HepG2 (cell line): Measurements from ENCODE around the gene CHST12. TPM values are rescaled to one million over a fixed set of nuclear protein-coding genes. Genes with fewer than 3 reads are reported as not detected.

Source experiments
- CC2D1A ChIP-seq: sonication (generic); formaldehyde crosslinking; IDR thresholded peaks from 2 replicates; pipeline ENCODE4 v1.8.1; 2023; ENCODE audit warnings: mild to moderate bottlenecking, missing genetic modification reagents
- HNF4A ChIP-seq: sonication (generic); formaldehyde crosslinking; IDR thresholded peaks from 2 replicates; pipeline ENCODE4 v1.4.0; 2020; ENCODE audit warnings: missing genetic modification reagents
- HNRNPLL ChIP-seq: fragments of 200-400 bp; formaldehyde crosslinking; IDR thresholded peaks from 2 replicates; pipeline ENCODE4 v1.6.1; 2017; ENCODE audit warnings: mild to moderate bottlenecking, low read depth, low read length; ENCODE audit not compliant: poor library complexity, severe bottlenecking
- JUN ChIP-seq: sonication (generic); formaldehyde crosslinking; IDR thresholded peaks from 2 replicates; pipeline ENCODE4 v1.4.0; 2020; ENCODE audit warnings: mild to moderate bottlenecking, missing genetic modification reagents
- PCBP1 ChIP-seq: fragments of 200-400 bp; formaldehyde crosslinking; IDR thresholded peaks from 2 replicates; pipeline ENCODE4 v1.6.1; 2017; ENCODE audit warnings: mild to moderate bottlenecking, low read depth, low read length, borderline replicate concordance
- SALL1 ChIP-seq: sonication (generic); formaldehyde crosslinking; IDR thresholded peaks from 2 replicates; pipeline ENCODE4 v1.8.0; 2022; ENCODE audit warnings: mild to moderate bottlenecking, missing genetic modification reagents
- SIX1 ChIP-seq: sonication (generic); formaldehyde crosslinking; IDR thresholded peaks from 2 replicates; pipeline ENCODE4 v1.4.0; 2020; ENCODE audit warnings: missing genetic modification reagents, borderline replicate concordance
- ZFP1 ChIP-seq: IDR thresholded peaks from 2 replicates; pipeline ENCODE4 v1.6.1; 2016
- ZNF121 ChIP-seq: sonication (generic); formaldehyde crosslinking; IDR thresholded peaks from 2 replicates; pipeline ENCODE4 v1.5.0; 2020; ENCODE audit warnings: mild to moderate bottlenecking, missing genetic modification reagents
- ZNF136 ChIP-seq: sonication (generic); formaldehyde crosslinking; IDR thresholded peaks from 2 replicates; pipeline ENCODE4 v1.8.1; 2022; ENCODE audit warnings: low read depth, mild to moderate bottlenecking, moderate library complexity, missing genetic modification reagents
- ZNF550 ChIP-seq: sonication (generic); formaldehyde crosslinking; IDR thresholded peaks from 2 replicates; pipeline ENCODE4 v1.4.0; 2020; ENCODE audit warnings: mild to moderate bottlenecking, missing genetic modification reagents, borderline replicate concordance
- ZNF615 ChIP-seq: sonication (generic); formaldehyde crosslinking; IDR thresholded peaks from 2 replicates; pipeline ENCODE4 v1.5.0; 2020; ENCODE audit warnings: mild to moderate bottlenecking, missing genetic modification reagents, borderline replicate concordance
- ZNF670 ChIP-seq: sonication (generic); formaldehyde crosslinking; IDR thresholded peaks from 2 replicates; pipeline ENCODE4 v1.8.0; 2022; ENCODE audit warnings: mild to moderate bottlenecking, missing genetic modification reagents, borderline replicate concordance
- ZNF746 ChIP-seq: sonication (generic); formaldehyde crosslinking; IDR thresholded peaks from 2 replicates; pipeline ENCODE4 v1.8.0; 2022; ENCODE audit warnings: mild to moderate bottlenecking, missing genetic modification reagents
- polyA plus RNA-seq, 8 experiments: library from polyadenylated mRNA; depleted of rRNA in 3 of 8; stranded (reverse) in 7 of 8; unstranded in 1 of 8; fragments of >200 nt; fragmentation: Illumina TruSeq in 4 of 8; extraction: Trizol in 4 of 8; gene quantifications; 2 replicates each; pipeline versions ENCODE4 v1.2.1 to v1.2.3, GENCODE V29; 2011 to 2016; ENCODE audit warnings: low read depth in 4 of 8, missing spikeins in 1 of 8, mixed read lengths in 1 of 8; ENCODE audit not compliant: insufficient read depth in 1 of 8
- total RNA-seq, 5 experiments: library from RNA; depleted of rRNA; stranded (reverse); fragments of >200 nt; fragmentation: Illumina TruSeq; extraction: Trizol; gene quantifications; 2 replicates each; pipeline ENCODE4 v1.2.3, GENCODE V29; 2016; ENCODE audit warnings: low read depth in 1 of 5
- TF ChIP-seq, protein P1 (sequence below): sonication (generic); formaldehyde crosslinking; IDR thresholded peaks from 2 replicates; pipeline ENCODE4 v1.4.0; 2020; ENCODE audit warnings: missing genetic modification reagents, borderline replicate concordance
- TF ChIP-seq, protein P2 (sequence below): sonication (generic); formaldehyde crosslinking; IDR thresholded peaks from 2 replicates; pipeline ENCODE4 v1.5.0; 2020; ENCODE audit warnings: mild to moderate bottlenecking, missing genetic modification reagents
- TF ChIP-seq, protein P3 (sequence below): sonication (generic); formaldehyde crosslinking; IDR thresholded peaks from 2 replicates; pipeline ENCODE4 v1.4.0; 2020; ENCODE audit warnings: mild to moderate bottlenecking, missing genetic modification reagents, borderline replicate concordance
- TF ChIP-seq, protein P4 (sequence below), 2 experiments: fragments of 450-650 bp in 1 of 2; sonication (generic) in 1 of 2; formaldehyde crosslinking; IDR thresholded peaks; 2 replicates each; pipeline versions ENCODE4 v1.5.0 to v1.8.0; 2020 to 2022; ENCODE audit warnings: mild to moderate bottlenecking in 1 of 2, missing genetic modification reagents in 1 of 2
- TF ChIP-seq, protein P5 (sequence below): sonication (generic); formaldehyde crosslinking; IDR thresholded peaks from 2 replicates; pipeline ENCODE4 v1.4.0; 2020; ENCODE audit warnings: low read depth, mild to moderate bottlenecking, missing genetic modification reagents

Gene CHST12
- total and polyA plus RNA-seq, 2 of the 13 experiments (the other 11 are each of a cell fraction or from before 2014, with no cell fraction given), result 6.4 to 15.8 TPM

DNA sequence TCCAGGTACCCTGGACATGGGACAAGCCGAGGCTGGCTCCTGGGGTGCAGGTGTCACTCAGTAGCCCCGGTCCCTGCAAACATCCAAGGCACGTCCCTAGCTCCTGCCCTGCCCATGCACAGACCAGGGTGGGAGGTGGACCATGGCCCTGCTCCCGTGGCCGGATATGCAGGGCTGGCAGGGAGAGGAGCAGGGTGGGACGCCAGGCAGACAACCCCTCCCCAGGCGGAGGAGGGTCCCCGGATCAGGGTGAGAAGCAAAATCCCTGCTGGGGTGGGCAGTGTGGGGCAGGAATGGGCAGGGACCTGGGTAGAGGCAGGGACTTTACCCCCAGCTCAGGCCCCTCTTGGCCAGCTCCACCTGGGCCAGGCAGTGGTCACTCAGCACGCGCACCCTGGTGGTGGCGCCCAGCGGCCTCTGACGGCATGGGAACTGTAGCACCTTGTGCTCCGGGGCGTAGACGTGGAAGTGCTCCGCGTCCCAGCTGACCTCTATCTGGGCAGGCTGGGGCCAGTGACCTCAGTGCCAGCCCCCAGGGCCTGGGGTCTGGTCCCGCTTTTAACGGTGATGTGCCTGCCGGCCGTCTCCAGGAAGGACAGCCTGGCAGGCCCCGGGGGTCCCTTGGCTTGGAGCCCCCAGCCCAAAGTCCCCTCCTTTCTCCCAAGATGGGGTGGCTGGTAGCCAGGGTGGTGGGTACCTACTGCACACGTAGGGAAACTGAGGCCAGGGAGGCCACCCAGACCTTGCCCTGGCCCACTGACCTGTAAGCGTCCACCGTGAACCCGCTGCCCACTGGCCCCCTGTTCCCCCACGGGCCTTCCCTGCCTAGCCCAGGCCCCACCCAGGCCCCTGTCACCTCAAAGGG is 71.6 kb downstream of the CHST12 start (continued):
- TF ChIP-seq, protein P1, sequence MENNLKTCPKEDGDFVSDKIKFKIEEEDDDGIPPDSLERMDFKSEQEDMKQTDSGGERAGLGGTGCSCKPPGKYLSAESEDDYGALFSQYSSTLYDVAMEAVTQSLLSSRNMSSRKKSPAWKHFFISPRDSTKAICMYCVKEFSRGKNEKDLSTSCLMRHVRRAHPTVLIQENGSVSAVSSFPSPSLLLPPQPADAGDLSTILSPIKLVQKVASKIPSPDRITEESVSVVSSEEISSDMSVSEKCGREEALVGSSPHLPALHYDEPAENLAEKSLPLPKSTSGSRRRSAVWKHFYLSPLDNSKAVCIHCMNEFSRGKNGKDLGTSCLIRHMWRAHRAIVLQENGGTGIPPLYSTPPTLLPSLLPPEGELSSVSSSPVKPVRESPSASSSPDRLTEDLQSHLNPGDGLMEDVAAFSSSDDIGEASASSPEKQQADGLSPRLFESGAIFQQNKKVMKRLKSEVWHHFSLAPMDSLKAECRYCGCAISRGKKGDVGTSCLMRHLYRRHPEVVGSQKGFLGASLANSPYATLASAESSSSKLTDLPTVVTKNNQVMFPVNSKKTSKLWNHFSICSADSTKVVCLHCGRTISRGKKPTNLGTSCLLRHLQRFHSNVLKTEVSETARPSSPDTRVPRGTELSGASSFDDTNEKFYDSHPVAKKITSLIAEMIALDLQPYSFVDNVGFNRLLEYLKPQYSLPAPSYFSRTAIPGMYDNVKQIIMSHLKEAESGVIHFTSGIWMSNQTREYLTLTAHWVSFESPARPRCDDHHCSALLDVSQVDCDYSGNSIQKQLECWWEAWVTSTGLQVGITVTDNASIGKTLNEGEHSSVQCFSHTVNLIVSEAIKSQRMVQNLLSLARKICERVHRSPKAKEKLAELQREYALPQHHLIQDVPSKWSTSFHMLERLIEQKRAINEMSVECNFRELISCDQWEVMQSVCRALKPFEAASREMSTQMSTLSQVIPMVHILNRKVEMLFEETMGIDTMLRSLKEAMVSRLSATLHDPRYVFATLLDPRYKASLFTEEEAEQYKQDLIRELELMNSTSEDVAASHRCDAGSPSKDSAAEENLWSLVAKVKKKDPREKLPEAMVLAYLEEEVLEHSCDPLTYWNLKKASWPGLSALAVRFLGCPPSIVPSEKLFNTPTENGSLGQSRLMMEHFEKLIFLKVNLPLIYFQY (CRISPR knock-in tag), result no peak
- no peak for TF ChIP-seq ZFP1 (CRISPR knock-in tag)
- TF ChIP-seq, protein P2, sequence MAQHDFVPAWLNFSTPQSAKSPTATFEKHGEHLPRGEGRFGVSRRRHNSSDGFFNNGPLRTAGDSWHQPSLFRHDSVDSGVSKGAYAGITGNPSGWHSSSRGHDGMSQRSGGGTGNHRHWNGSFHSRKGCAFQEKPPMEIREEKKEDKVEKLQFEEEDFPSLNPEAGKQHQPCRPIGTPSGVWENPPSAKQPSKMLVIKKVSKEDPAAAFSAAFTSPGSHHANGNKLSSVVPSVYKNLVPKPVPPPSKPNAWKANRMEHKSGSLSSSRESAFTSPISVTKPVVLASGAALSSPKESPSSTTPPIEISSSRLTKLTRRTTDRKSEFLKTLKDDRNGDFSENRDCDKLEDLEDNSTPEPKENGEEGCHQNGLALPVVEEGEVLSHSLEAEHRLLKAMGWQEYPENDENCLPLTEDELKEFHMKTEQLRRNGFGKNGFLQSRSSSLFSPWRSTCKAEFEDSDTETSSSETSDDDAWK, result no peak
- TF ChIP-seq CC2D1A (CRISPR knock-in tag), result no peak
- TF ChIP-seq, protein P3, sequence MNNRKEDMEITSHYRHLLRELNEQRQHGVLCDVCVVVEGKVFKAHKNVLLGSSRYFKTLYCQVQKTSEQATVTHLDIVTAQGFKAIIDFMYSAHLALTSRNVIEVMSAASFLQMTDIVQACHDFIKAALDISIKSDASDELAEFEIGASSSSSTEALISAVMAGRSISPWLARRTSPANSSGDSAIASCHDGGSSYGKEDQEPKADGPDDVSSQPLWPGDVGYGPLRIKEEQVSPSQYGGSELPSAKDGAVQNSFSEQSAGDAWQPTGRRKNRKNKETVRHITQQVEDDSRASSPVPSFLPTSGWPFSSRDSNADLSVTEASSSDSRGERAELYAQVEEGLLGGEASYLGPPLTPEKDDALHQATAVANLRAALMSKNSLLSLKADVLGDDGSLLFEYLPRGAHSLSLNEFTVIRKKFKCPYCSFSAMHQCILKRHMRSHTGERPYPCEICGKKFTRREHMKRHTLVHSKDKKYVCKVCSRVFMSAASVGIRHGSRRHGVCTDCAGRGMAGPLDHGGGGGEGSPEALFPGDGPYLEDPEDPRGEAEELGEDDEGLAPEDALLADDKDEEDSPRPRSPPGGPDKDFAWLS (CRISPR knock-in tag), result no peak
- no peak for TF ChIP-seq SIX1 (CRISPR knock-in tag)
- no peak for TF ChIP-seq ZNF615 (CRISPR knock-in tag)
- TF ChIP-seq ZNF136 (CRISPR knock-in tag), result no peak
- no peak for TF ChIP-seq JUN (CRISPR knock-in tag)
- TF ChIP-seq, protein P4, sequence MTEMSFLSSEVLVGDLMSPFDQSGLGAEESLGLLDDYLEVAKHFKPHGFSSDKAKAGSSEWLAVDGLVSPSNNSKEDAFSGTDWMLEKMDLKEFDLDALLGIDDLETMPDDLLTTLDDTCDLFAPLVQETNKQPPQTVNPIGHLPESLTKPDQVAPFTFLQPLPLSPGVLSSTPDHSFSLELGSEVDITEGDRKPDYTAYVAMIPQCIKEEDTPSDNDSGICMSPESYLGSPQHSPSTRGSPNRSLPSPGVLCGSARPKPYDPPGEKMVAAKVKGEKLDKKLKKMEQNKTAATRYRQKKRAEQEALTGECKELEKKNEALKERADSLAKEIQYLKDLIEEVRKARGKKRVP (CRISPR knock-in tag; IDR thresholded peaks at IDR 0.05), result no peak
- no peak for TF ChIP-seq ZNF670 (CRISPR knock-in tag)
- 0 out of 2 replicates have a peak, but pooled peaks have one; percentile 66 for TF ChIP-seq PCBP1
- TF ChIP-seq ZNF121 (CRISPR knock-in tag), result peak; percentile 77
- TF ChIP-seq SALL1 (CRISPR knock-in tag), result peak; percentile 54; the same call in 1 of the 2 replicates
- TF ChIP-seq ZNF550, result no peak
- TF ChIP-seq HNRNPLL, result peak; percentile 49
- TF ChIP-seq ZNF746 (CRISPR knock-in tag), result no peak
- TF ChIP-seq HNF4A, result 0 out of 2 replicates have a peak, but pooled peaks have one; percentile 13
- TF ChIP-seq, protein P5, sequence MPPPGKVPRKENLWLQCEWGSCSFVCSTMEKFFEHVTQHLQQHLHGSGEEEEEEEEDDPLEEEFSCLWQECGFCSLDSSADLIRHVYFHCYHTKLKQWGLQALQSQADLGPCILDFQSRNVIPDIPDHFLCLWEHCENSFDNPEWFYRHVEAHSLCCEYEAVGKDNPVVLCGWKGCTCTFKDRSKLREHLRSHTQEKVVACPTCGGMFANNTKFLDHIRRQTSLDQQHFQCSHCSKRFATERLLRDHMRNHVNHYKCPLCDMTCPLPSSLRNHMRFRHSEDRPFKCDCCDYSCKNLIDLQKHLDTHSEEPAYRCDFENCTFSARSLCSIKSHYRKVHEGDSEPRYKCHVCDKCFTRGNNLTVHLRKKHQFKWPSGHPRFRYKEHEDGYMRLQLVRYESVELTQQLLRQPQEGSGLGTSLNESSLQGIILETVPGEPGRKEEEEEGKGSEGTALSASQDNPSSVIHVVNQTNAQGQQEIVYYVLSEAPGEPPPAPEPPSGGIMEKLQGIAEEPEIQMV (CRISPR knock-in tag), result no peak
